ENCODE results near the gene NPDC1.

Gene NPDC1

GRCh38 chr9:137015976-137016375, 30.0 kb downstream of the NPDC1 start:
- Histone ChIP-seq H3K4me3 (ENCODE audit: low read depth, low read length, poor library complexity, severe bottlenecking) (no peak overlapping the region), H4K20me1 (ENCODE audit: insufficient read depth, low read length) (no peaks in the 10 kb centered on the region), H3K4me2 (ENCODE audit: low read length) (no peak overlapping the region), H3K27me3 (ENCODE audit: insufficient read depth, low read length) (peaks cover 3% of the 10 kb centered on the region; the same call in 1 of the 2 replicates), H3K79me2 (ENCODE audit: insufficient read depth, low read length) (no peaks in the 10 kb centered on the region), H2AFZ (ENCODE audit: low read length) (no peak overlapping the region), H3K36me3 (ENCODE audit: insufficient read depth, low read length) (no peaks in the 10 kb centered on the region), H3K4me1 (ENCODE audit: insufficient read depth, low read length, severe bottlenecking) (no peaks in the 10 kb centered on the region), H3K9ac (ENCODE audit: low read length) (no peak overlapping the region), H3K9me3 (ENCODE audit: low read length) (no peaks in the 10 kb centered on the region), H3K9me2 (ENCODE audit: low read depth, low read length) (no peaks in the 10 kb centered on the region), H3F3A (ENCODE audit: insufficient read depth, low read length) (no peaks in the 10 kb centered on the region), H3K27ac (ENCODE audit: low read depth, low read length, poor library complexity, severe bottlenecking) (no peak overlapping the region)
- TF ChIP-seq EZH2 (IDR thresholded peaks at IDR 0.05; ENCODE audit: borderline replicate concordance, low read length): no peak
- TF ChIP-seq, protein P1, sequence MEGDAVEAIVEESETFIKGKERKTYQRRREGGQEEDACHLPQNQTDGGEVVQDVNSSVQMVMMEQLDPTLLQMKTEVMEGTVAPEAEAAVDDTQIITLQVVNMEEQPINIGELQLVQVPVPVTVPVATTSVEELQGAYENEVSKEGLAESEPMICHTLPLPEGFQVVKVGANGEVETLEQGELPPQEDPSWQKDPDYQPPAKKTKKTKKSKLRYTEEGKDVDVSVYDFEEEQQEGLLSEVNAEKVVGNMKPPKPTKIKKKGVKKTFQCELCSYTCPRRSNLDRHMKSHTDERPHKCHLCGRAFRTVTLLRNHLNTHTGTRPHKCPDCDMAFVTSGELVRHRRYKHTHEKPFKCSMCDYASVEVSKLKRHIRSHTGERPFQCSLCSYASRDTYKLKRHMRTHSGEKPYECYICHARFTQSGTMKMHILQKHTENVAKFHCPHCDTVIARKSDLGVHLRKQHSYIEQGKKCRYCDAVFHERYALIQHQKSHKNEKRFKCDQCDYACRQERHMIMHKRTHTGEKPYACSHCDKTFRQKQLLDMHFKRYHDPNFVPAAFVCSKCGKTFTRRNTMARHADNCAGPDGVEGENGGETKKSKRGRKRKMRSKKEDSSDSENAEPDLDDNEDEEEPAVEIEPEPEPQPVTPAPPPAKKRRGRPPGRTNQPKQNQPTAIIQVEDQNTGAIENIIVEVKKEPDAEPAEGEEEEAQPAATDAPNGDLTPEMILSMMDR (IDR thresholded peaks at IDR 0.05; ENCODE audit: low read length): no peak

- Histone ChIP-seq H3K27me3 (ENCODE audit: insufficient read depth, low read length) (peaks cover 3% of the 10 kb centered on the region; the same call in 1 of the 2 replicates), H3F3A (ENCODE audit: insufficient read depth, low read length) (no peaks in the 10 kb centered on the region), H3K4me3 (ENCODE audit: low read depth, low read length, poor library complexity, severe bottlenecking) (no peak overlapping the region)
These were observed 30.4 kb downstream of the NPDC1 start for GRCh38 chr9:137015540-137015930.

GRCh38 chr9:137014776-137015539, 31.0 kb downstream of the NPDC1 start:
- H3K4me2 ChIP-seq (ENCODE audit: low read length): no peak overlapping the region
- H3K36me3 ChIP-seq (ENCODE audit: insufficient read depth, low read length): no peaks in the 10 kb centered on the region
- H3K4me1 ChIP-seq (ENCODE audit: insufficient read depth, low read length, severe bottlenecking): no peaks in the 10 kb centered on the region
- H3K9me2 ChIP-seq (ENCODE audit: low read depth, low read length): no peaks in the 10 kb centered on the region
- no peaks in the 10 kb centered on the region for H4K20me1 ChIP-seq (ENCODE audit: insufficient read depth, low read length)
- peaks cover 3% of the 10 kb centered on the region; the same call in 1 of the 2 replicates for H3K27me3 ChIP-seq (ENCODE audit: insufficient read depth, low read length)
- no peak overlapping the region for H3K27ac ChIP-seq (ENCODE audit: low read depth, low read length, poor library complexity, severe bottlenecking)
- H3K9me3 ChIP-seq (ENCODE audit: low read length): no peaks in the 10 kb centered on the region
- no peaks in the 10 kb centered on the region for H3F3A ChIP-seq (ENCODE audit: insufficient read depth, low read length)
- H3K9ac ChIP-seq (ENCODE audit: low read length): no peak overlapping the region
- H2AFZ ChIP-seq (ENCODE audit: low read length): no peak overlapping the region
- TF ChIP-seq EZH2 (IDR thresholded peaks at IDR 0.05; ENCODE audit: borderline replicate concordance, low read length): no peak
- no peaks in the 10 kb centered on the region for H3K79me2 ChIP-seq (ENCODE audit: insufficient read depth, low read length)
- no peak overlapping the region for H3K4me3 ChIP-seq (ENCODE audit: low read depth, low read length, poor library complexity, severe bottlenecking)

More at GRCh38 chr9:137015540-137015930, 30.4 kb downstream of the NPDC1 start:
- no peaks in the 10 kb centered on the region for H3K4me1 ChIP-seq (ENCODE audit: insufficient read depth, low read length, severe bottlenecking)
- no peaks in the 10 kb centered on the region for H3K9me2 ChIP-seq (ENCODE audit: low read depth, low read length)
- no peak overlapping the region for H3K4me2 ChIP-seq (ENCODE audit: low read length)
- TF ChIP-seq, protein P1 (IDR thresholded peaks at IDR 0.05; ENCODE audit: low read length): no peak
- no peak for TF ChIP-seq EZH2 (IDR thresholded peaks at IDR 0.05; ENCODE audit: borderline replicate concordance, low read length)
- no peaks in the 10 kb centered on the region for H3K36me3 ChIP-seq (ENCODE audit: insufficient read depth, low read length)
- H3K9ac ChIP-seq (ENCODE audit: low read length): no peak overlapping the region
- H2AFZ ChIP-seq (ENCODE audit: low read length): no peak overlapping the region
- H3K27ac ChIP-seq (ENCODE audit: low read depth, low read length, poor library complexity, severe bottlenecking): no peak overlapping the region
- no peaks in the 10 kb centered on the region for H3K9me3 ChIP-seq (ENCODE audit: low read length)
- H4K20me1 ChIP-seq (ENCODE audit: insufficient read depth, low read length): no peaks in the 10 kb centered on the region
- no peaks in the 10 kb centered on the region for H3K79me2 ChIP-seq (ENCODE audit: insufficient read depth, low read length)

Data from OCI-LY1 (cell line).